ENCODE results near the gene UROC1. TPM values are rescaled to one million over a fixed set of nuclear protein-coding genes. Genes with fewer than 3 reads are reported as not detected.

UROC1 gene
- total and polyA plus RNA-seq, 2 experiments from 2014 or later = not detected

DNA sequence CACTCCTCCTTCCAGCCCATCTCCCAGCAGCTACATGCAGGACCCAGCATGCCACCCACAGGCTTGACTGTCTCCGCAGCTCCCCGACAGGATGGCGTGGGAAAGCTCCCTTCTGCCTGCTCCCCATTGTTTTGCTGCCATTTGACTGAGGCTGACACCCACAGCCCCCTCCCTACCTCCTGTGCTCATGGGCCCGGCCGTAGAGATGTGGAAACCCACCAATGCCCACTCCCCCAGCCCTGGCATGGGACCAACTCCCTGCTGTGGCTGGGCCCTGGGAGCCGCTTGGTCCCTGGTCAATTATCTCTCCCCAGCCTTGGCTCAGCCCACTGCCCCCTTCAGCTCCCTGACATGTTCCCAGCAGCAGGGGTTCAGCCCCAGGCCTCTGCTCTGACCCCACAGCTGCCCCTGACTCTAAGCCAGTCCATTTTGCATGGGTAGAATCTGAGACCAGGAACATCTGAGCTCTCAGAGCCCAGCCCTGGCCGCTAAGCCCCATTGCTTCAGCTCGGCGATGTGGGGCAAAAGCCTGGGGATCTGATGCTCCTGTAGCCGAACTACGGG, 33.0 kb upstream of the UROC1 start (continued):
- TF ChIP-seq, protein P1, sequence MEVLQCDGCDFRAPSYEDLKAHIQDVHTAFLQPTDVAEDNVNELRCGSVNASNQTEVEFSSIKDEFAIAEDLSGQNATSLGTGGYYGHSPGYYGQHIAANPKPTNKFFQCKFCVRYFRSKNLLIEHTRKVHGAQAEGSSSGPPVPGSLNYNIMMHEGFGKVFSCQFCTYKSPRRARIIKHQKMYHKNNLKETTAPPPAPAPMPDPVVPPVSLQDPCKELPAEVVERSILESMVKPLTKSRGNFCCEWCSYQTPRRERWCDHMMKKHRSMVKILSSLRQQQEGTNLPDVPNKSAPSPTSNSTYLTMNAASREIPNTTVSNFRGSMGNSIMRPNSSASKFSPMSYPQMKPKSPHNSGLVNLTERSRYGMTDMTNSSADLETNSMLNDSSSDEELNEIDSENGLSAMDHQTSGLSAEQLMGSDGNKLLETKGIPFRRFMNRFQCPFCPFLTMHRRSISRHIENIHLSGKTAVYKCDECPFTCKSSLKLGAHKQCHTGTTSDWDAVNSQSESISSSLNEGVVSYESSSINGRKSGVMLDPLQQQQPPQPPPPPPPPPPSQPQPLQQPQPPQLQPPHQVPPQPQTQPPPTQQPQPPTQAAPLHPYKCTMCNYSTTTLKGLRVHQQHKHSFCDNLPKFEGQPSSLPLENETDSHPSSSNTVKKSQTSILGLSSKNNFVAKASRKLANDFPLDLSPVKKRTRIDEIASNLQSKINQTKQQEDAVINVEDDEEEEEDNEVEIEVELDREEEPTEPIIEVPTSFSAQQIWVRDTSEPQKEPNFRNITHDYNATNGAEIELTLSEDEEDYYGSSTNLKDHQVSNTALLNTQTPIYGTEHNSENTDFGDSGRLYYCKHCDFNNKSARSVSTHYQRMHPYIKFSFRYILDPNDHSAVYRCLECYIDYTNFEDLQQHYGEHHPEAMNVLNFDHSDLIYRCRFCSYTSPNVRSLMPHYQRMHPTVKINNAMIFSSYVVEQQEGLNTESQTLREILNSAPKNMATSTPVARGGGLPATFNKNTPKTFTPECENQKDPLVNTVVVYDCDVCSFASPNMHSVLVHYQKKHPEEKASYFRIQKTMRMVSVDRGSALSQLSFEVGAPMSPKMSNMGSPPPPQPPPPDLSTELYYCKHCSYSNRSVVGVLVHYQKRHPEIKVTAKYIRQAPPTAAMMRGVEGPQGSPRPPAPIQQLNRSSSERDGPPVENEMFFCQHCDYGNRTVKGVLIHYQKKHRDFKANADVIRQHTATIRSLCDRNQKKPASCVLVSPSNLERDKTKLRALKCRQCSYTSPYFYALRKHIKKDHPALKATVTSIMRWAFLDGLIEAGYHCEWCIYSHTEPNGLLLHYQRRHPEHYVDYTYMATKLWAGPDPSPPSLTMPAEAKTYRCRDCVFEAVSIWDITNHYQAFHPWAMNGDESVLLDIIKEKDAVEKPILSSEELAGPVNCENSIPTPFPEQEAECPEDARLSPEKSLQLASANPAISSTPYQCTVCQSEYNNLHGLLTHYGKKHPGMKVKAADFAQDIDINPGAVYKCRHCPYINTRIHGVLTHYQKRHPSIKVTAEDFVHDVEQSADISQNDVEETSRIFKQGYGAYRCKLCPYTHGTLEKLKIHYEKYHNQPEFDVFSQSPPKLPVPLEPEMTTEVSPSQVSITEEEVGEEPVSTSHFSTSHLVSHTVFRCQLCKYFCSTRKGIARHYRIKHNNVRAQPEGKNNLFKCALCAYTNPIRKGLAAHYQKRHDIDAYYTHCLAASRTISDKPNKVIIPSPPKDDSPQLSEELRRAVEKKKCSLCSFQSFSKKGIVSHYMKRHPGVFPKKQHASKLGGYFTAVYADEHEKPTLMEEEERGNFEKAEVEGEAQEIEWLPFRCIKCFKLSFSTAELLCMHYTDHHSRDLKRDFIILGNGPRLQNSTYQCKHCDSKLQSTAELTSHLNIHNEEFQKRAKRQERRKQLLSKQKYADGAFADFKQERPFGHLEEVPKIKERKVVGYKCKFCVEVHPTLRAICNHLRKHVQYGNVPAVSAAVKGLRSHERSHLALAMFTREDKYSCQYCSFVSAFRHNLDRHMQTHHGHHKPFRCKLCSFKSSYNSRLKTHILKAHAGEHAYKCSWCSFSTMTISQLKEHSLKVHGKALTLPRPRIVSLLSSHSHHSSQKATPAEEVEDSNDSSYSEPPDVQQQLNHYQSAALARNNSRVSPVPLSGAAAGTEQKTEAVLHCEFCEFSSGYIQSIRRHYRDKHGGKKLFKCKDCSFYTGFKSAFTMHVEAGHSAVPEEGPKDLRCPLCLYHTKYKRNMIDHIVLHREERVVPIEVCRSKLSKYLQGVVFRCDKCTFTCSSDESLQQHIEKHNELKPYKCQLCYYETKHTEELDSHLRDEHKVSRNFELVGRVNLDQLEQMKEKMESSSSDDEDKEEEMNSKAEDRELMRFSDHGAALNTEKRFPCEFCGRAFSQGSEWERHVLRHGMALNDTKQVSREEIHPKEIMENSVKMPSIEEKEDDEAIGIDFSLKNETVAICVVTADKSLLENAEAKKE (CRISPR knock-in tag; IDR thresholded peaks at IDR 0.05) = no peak
- TF ChIP-seq ZNF331 (CRISPR knock-in tag; IDR thresholded peaks at IDR 0.05; ENCODE audit: low read depth) = no peak
- no peak for TF ChIP-seq NANOG (IDR thresholded peaks at IDR 0.05; ENCODE audit: borderline replicate concordance)
- TF ChIP-seq, protein P2, sequence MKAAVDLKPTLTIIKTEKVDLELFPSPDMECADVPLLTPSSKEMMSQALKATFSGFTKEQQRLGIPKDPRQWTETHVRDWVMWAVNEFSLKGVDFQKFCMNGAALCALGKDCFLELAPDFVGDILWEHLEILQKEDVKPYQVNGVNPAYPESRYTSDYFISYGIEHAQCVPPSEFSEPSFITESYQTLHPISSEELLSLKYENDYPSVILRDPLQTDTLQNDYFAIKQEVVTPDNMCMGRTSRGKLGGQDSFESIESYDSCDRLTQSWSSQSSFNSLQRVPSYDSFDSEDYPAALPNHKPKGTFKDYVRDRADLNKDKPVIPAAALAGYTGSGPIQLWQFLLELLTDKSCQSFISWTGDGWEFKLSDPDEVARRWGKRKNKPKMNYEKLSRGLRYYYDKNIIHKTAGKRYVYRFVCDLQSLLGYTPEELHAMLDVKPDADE (IDR thresholded peaks at IDR 0.05) = no peak
- TF ChIP-seq ZNF114 (CRISPR knock-in tag; IDR thresholded peaks at IDR 0.05) = no peak

DNA sequence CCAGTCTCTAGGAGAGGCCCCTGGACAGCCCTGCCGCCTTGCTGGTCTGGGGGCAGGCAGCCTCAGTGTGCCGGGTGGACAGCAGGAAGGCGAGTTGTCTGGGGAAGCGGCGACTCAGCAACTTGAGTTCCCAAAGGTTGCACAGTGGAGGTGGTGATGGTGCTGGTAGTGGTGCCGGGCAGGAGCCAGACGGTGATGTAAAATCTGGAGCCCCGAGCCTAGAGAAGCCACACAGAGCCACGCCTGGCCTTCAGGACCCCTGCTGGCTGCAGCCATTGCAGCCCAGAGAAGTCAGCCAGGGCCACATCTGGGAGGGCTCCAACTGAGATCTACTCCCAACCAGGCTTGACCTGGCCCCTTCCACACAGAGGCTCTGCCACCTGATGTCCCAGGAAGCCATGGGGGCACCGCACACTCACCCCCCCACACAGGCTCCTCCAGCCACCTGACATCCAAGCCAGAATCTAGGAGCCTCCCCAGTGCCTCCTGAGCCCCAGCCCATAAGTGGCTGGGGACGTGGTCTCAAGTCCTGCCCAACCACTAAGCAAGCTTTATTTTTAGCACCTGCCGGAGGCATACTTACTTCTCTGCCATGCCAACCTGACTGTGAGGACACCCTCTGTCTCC, 32.4 kb upstream of the UROC1 start:
- Histone ChIP-seq H3K4me2 (peak overlapping the region; percentile 68; the same call in 1 of the 2 replicates), H3K79me2 (replicated peaks; ENCODE audit: insufficient read depth) (no peaks in the 10 kb centered on the region)
- H3K36me3 Mint-ChIP-seq (ENCODE audit: low read depth) = no peaks in the 10 kb centered on the region
- no peak for TF ChIP-seq ZNF114 (CRISPR knock-in tag; IDR thresholded peaks at IDR 0.05)
- TF ChIP-seq, protein P1 (CRISPR knock-in tag; IDR thresholded peaks at IDR 0.05) = no peak
- TF ChIP-seq, protein P2 (IDR thresholded peaks at IDR 0.05) = no peak

More for the DNA sequence above, 32.4 kb upstream of the UROC1 start:
- Mint-ChIP-seq H3K4me1 (peaks cover 46% of the 10 kb centered on the region), H3K9me3 (no peaks in the 10 kb centered on the region; the same call in 2 of the 3 replicates), H3K27me3 (ENCODE audit: insufficient read depth, low read depth, poor library complexity) (peaks cover 19% of the 10 kb centered on the region), H3K27ac (no peak overlapping the region), H3K4me3 (no peak overlapping the region)
- DNase-seq (ENCODE audit: low spot score) (no peak), ATAC-seq (no peak)
- no peaks in the 10 kb centered on the region for H3K9me2 ChIP-seq (ENCODE audit: insufficient read depth)
- H2AFZ ChIP-seq = peak overlapping the region; percentile 88
- H3K4me3 ChIP-seq = no peak overlapping the region
- no peaks in the 10 kb centered on the region for H4K20me1 ChIP-seq (replicated peaks; ENCODE audit: insufficient read depth)
- no peaks in the 10 kb centered on the region for H3F3A ChIP-seq (replicated peaks; ENCODE audit: low read depth)
- no peaks in the 10 kb centered on the region for H3K36me3 ChIP-seq (ENCODE audit: insufficient read depth)
- no peaks in the 10 kb centered on the region for H3K27me3 ChIP-seq (ENCODE audit: insufficient read depth)
- H3K4me1 ChIP-seq (ENCODE audit: insufficient read depth) = peaks cover 18% of the 10 kb centered on the region
- no peak overlapping the region for H3K27ac ChIP-seq (ENCODE audit: low read depth)
